GM19438 (cell line): ENCODE results near the gene PRMT3.
"Not testable (repeated sequence)": the region's sequence is repeated elsewhere in the genome, so short reads cannot be mapped to it uniquely, and the experiment has no call there.

Experiments used
- ATAC-seq: cut with Tn5 transposase; IDR thresholded peaks from one replicate; pipeline ENCODE4 v1.9.1; 2021; ENCODE audit warnings: low read depth; ENCODE audit not compliant: unreplicated experiment

Gene PRMT3

GRCh38 chr11:20497124-20497792, 109.7 kb downstream of the PRMT3 start:
- ATAC-seq, result no peak

GRCh38 chr11:20501252-20501651, 113.7 kb downstream of the PRMT3 start:
- ATAC-seq, result no peak

GRCh38 chr11:20501971-20502370, 114.5 kb downstream of the PRMT3 start:
- no peak for ATAC-seq

- no peak for ATAC-seq
Measured at GRCh38 chr11:20511982-20512381, 124.5 kb downstream of the PRMT3 start.

GRCh38 chr11:20512869-20513268, 125.4 kb downstream of the PRMT3 start:
- ATAC-seq, result no peak

GRCh38 chr11:20518323-20518834, 130.9 kb downstream of the PRMT3 start:
- no peak for ATAC-seq

GRCh38 chr11:20522536-20522935, 135.0 kb downstream of the PRMT3 start:
- no peak for ATAC-seq

GRCh38 chr11:20529757-20530156, 142.2 kb downstream of the PRMT3 start:
- ATAC-seq, result no peak

- peak; percentile 92 for ATAC-seq
Measured at GRCh38 chr11:20530942-20531703, 143.6 kb downstream of the PRMT3 start.

- ATAC-seq, result no peak
Measured at GRCh38 chr11:20535271-20535881, 147.9 kb downstream of the PRMT3 start.

GRCh38 chr11:20536365-20536764, 148.8 kb downstream of the PRMT3 start:
- ATAC-seq, result no peak

- no peak for ATAC-seq
Measured at GRCh38 chr11:20536784-20537183, 149.3 kb downstream of the PRMT3 start.

GRCh38 chr11:20541503-20541902, 154.0 kb downstream of the PRMT3 start:
- ATAC-seq, result no peak

- ATAC-seq, result no peak
Measured at GRCh38 chr11:20544603-20545237, 157.2 kb downstream of the PRMT3 start.

- no peak for ATAC-seq
Measured at GRCh38 chr11:20547411-20547810, 159.9 kb downstream of the PRMT3 start.

GRCh38 chr11:20551096-20551495, 163.6 kb downstream of the PRMT3 start:
- ATAC-seq, result no peak

GRCh38 chr11:20555783-20556182, 168.3 kb downstream of the PRMT3 start:
- no peak for ATAC-seq

GRCh38 chr11:20556396-20556795, 168.9 kb downstream of the PRMT3 start:
- not testable (repeated sequence) for ATAC-seq

- no peak for ATAC-seq
Measured at GRCh38 chr11:20558741-20559140, 171.2 kb downstream of the PRMT3 start.
